HG03565 (cell line): ENCODE measurements around the gene CFAP99.
"Not testable (repeated sequence)": the region's sequence is repeated elsewhere in the genome, so short reads cannot be mapped to it uniquely, and the experiment has no call there.

Source experiments
- ATAC-seq: cut with Tn5 transposase; IDR thresholded peaks from one replicate; pipeline ENCODE4 v1.9.1; 2021; ENCODE audit warnings: mild to moderate bottlenecking, moderate library complexity; ENCODE audit not compliant: unreplicated experiment

Gene CFAP99

GRCh38 chr4:2427383-2428334 is 8.9 kb downstream of the CFAP99 start:
- no peak for ATAC-seq

- no peak for ATAC-seq
Measured at GRCh38 chr4:2428496-2429213, 9.9 kb downstream of the CFAP99 start.

- ATAC-seq: not testable (repeated sequence)
Measured at GRCh38 chr4:2429945-2430757, 11.4 kb downstream of the CFAP99 start.

GRCh38 chr4:2432004-2432403 is 13.2 kb downstream of the CFAP99 start:
- ATAC-seq: no peak

GRCh38 chr4:2432991-2433530 is 14.3 kb downstream of the CFAP99 start:
- ATAC-seq: no peak

GRCh38 chr4:2433609-2434350 is 15.0 kb downstream of the CFAP99 start:
- no peak for ATAC-seq

GRCh38 chr4:2434420-2434819 is 15.7 kb downstream of the CFAP99 start:
- no peak for ATAC-seq

GRCh38 chr4:2436301-2436700 is 17.5 kb downstream of the CFAP99 start:
- no peak for ATAC-seq

GRCh38 chr4:2436761-2437474 is 18.2 kb downstream of the CFAP99 start:
- ATAC-seq: no peak

- no peak for ATAC-seq
Measured at GRCh38 chr4:2437475-2438215, 18.9 kb downstream of the CFAP99 start.

GRCh38 chr4:2438822-2439718 is 20.3 kb downstream of the CFAP99 start:
- ATAC-seq: no peak

- peak; percentile 76 for ATAC-seq
Measured at GRCh38 chr4:2441393-2442174, 22.8 kb downstream of the CFAP99 start.

- ATAC-seq: no peak
Measured at GRCh38 chr4:2442175-2442993, 23.6 kb downstream of the CFAP99 start.

GRCh38 chr4:2443061-2443730 is 24.4 kb downstream of the CFAP99 start:
- ATAC-seq: no peak

GRCh38 chr4:2443956-2444740 is 25.4 kb downstream of the CFAP99 start:
- ATAC-seq: no peak
